ENCODE measurements around the gene RGMB. TPM values are rescaled to one million over a fixed set of nuclear protein-coding genes. Genes with fewer than 3 reads are reported as not detected.

Gene RGMB
- total and polyA plus RNA-seq, 4 donors = 2.5 to 5.3 (median 3.0) TPM

DNA sequence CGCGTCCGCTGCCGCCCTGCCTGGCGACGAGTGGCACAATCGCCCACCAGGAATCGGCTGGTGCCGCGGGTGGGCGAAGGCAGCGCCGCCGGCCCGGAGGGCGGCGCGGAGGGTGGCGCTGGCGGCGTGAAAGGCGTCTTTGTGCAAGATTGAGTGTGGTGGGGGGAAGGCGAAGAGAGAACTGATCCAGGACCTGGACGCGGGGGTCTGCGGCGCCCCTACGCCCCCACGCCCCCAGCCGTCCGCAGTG is 4.6 kb upstream of the RGMB start:
- peaks cover 0 to 2% (median 0%) of the 10 kb centered on the region in 4 donors for H3K27me3 ChIP-seq (ENCODE audit: control insufficient read depth in 4 of 4, insufficient read depth in 4 of 4, low read length in 3 of 4)
- 2% methylated on average over 31 of the region's 31 CpGs for WGBS
- H3K4me3 ChIP-seq (ENCODE audit: low read depth in 1 of 3, low read length in 3 of 3) = peak overlapping the region; percentile 27 to 77 (median 47)
- DNase-seq (ENCODE audit: low spot score) = no peak
- H3K9me3 ChIP-seq (ENCODE audit: control insufficient read depth in 4 of 4, low read length in 3 of 4) = no peaks in the 10 kb centered on the region
- H3K36me3 ChIP-seq (ENCODE audit: control insufficient read depth in 4 of 4, insufficient read depth in 3 of 4, low read depth in 1 of 4, low read length in 3 of 4) = no peaks in the 10 kb centered on the region
- TF ChIP-seq RAD21 (IDR thresholded peaks at IDR 0.05) = peak in 1 of 2 donors; percentile 14
- no peak for TF ChIP-seq GABPA (IDR thresholded peaks at IDR 0.05 in 1 of 2, conservative IDR thresholded peaks at IDR 0.05 in 1 of 2)
- peak overlapping the region in 1 of 2 donors; percentile 37 for H3K9ac ChIP-seq (ENCODE audit: low read depth in 1 of 2, low read length in 2 of 2)
- peaks cover 9 to 51% (median 41%) of the 10 kb centered on the region in 4 donors for H3K4me1 ChIP-seq (ENCODE audit: control insufficient read depth in 4 of 4, insufficient read depth in 4 of 4, low read length in 3 of 4)
- H3K27ac ChIP-seq (ENCODE audit: low read depth in 1 of 2, low read length in 2 of 2) = no peak overlapping the region

DNA sequence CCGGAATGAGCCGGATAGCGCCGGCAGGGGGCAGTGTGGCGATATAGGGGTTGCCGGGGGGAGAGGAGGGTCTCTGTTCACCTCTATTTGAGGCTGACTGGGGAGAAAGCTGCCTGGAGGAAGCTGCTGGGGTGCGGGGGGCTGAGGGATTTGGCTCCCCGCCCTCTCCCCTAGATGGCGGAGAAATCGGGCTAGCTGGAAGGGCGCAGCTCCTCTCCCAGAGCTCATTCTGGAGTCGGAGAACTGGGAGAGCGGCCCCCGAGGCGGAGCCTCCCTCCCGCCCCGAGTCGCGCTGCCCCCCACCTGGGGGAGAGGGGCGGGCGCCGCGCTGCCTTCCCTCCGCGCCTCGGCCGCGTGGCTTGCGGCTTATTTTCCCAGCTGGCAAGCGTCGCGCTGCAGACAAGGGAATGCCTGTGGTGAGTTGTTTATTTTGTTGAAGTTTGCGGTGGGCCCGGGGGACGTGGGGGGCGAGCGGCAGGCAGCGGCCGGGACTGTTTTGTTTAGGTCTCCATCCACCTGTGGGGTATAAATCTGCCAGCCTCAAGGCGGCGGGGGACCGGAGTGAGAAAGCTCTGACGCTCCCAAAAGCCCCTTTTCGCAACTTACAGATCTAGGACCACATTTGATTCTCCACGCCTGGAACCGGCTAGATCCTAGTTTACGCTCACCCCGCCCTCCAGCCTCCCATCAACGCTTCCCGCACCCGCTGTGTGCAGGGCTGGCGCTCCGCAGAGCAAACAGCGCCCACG is 4.1 kb upstream of the RGMB start:
- peaks cover 0 to 2% (median 0%) of the 10 kb centered on the region in 4 donors for H3K27me3 ChIP-seq (ENCODE audit: control insufficient read depth in 4 of 4, insufficient read depth in 4 of 4, low read length in 3 of 4)
- no peak overlapping the region for H3K9ac ChIP-seq (ENCODE audit: low read depth in 1 of 2, low read length in 2 of 2)
- TF ChIP-seq HNF4A (conservative IDR thresholded peaks at IDR 0.05) = no peak
- TF ChIP-seq ATF3 (IDR thresholded peaks at IDR 0.05) = no peak
- peak; percentile 41 for TF ChIP-seq CTCF (IDR thresholded peaks at IDR 0.05; ENCODE audit: low read depth, low read length, missing input control)
- TF ChIP-seq FOXA2 (IDR thresholded peaks at IDR 0.05) = no peak
- TF ChIP-seq JUND (IDR thresholded peaks at IDR 0.05) = no peak
- TF ChIP-seq FOXA1 (IDR thresholded peaks at IDR 0.05) = no peak
- TF ChIP-seq RAD21 (IDR thresholded peaks at IDR 0.05) = peak in 1 of 2 donors; percentile 23
- TF ChIP-seq, protein P1, sequence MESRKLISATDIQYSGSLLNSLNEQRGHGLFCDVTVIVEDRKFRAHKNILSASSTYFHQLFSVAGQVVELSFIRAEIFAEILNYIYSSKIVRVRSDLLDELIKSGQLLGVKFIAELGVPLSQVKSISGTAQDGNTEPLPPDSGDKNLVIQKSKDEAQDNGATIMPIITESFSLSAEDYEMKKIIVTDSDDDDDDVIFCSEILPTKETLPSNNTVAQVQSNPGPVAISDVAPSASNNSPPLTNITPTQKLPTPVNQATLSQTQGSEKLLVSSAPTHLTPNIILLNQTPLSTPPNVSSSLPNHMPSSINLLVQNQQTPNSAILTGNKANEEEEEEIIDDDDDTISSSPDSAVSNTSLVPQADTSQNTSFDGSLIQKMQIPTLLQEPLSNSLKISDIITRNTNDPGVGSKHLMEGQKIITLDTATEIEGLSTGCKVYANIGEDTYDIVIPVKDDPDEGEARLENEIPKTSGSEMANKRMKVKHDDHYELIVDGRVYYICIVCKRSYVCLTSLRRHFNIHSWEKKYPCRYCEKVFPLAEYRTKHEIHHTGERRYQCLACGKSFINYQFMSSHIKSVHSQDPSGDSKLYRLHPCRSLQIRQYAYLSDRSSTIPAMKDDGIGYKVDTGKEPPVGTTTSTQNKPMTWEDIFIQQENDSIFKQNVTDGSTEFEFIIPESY (IDR thresholded peaks at IDR 0.05) = no peak
- TF ChIP-seq REST (IDR thresholded peaks at IDR 0.05) = no peak
- TF ChIP-seq GABPA (IDR thresholded peaks at IDR 0.05 in 1 of 2, conservative IDR thresholded peaks at IDR 0.05 in 1 of 2) = no peak
- no peak for TF ChIP-seq TAF1 (conservative IDR thresholded peaks at IDR 0.05)
- TF ChIP-seq SP1 (IDR thresholded peaks at IDR 0.05) = no peak
- no peaks in the 10 kb centered on the region for H3K36me3 ChIP-seq (ENCODE audit: control insufficient read depth in 4 of 4, insufficient read depth in 3 of 4, low read depth in 1 of 4, low read length in 3 of 4)
- H3K4me1 ChIP-seq (ENCODE audit: control insufficient read depth in 4 of 4, insufficient read depth in 4 of 4, low read length in 3 of 4) = peaks cover 9 to 54% (median 41%) of the 10 kb centered on the region in 4 donors
- no peak overlapping the region for H3K27ac ChIP-seq (ENCODE audit: low read depth in 1 of 2, low read length in 2 of 2)
- WGBS = under 1% methylated on average over 55 of the region's 55 CpGs
- peak; percentile 49 for DNase-seq (ENCODE audit: low spot score)
- H3K4me3 ChIP-seq (ENCODE audit: low read depth in 1 of 3, low read length in 3 of 3) = peak overlapping the region; percentile 47 to 78 (median 77)
- H3K9me3 ChIP-seq (ENCODE audit: control insufficient read depth in 4 of 4, low read length in 3 of 4) = no peaks in the 10 kb centered on the region
